GM19328 (cell line): ENCODE data around the gene ALPK1.
A peak's percentile ranks its signal among the peaks of the same experiment; 100 is the strongest.

Experiments
- ATAC-seq: cut with Tn5 transposase; IDR thresholded peaks from one replicate; pipeline ENCODE4 v1.9.1; 2021; ENCODE audit warnings: mild to moderate bottlenecking, moderate library complexity; ENCODE audit not compliant: unreplicated experiment

Gene ALPK1

DNA sequence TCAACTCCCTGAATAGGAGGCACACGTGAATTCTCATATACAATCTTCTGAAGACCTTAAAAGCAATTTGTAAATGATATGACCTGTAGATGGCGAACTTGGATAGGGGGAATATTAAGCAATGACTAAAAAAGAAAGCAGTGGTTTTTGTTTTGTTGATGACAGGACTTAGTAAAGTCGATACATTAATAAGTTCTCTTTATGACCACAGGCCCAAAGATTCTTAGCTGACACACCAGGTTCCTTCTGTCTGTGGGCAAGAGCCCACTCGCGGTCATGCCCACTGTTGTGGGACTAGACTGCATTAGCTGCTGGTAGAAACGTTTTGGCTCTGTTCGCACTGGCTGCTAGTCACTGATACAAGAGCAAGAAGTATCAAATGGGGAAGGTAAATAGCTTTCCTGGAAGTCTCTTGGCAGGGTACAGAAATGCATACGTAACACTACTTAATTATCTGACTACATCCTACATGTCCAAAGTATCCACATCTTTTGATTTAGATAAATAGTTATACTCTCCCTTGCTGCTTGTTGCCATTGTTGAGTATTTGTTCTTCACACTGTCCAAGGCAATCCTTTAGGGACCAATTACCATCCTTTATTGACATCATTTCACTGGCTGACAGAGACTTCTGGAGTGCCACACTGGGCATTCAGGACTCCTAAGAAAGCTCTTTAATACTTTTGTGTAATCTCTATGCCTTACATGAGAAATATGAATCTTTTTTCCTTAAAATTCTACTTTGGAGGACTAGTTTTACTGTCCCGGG, 31.0 kb downstream of the ALPK1 start:
- ATAC-seq: peak; percentile 59

DNA sequence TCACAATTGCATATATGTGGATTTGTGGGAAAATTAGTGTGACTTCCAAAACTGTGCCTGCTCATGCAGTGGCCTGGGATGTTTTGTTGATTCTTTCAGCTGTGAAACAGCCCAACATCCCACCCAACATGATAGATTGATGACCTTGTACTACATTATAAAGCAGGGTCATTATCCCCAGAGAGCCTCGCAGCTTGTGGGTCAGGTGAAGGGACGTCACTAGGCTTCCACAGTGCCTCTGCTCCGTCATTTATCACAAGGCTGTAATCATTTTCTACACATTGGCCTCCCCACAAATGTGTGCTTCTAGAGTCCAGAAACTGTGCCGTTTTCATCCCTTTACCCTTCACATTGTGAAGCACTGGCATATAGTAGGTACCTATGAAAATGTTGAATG, 31.6 kb downstream of the ALPK1 start:
- ATAC-seq: no peak

DNA sequence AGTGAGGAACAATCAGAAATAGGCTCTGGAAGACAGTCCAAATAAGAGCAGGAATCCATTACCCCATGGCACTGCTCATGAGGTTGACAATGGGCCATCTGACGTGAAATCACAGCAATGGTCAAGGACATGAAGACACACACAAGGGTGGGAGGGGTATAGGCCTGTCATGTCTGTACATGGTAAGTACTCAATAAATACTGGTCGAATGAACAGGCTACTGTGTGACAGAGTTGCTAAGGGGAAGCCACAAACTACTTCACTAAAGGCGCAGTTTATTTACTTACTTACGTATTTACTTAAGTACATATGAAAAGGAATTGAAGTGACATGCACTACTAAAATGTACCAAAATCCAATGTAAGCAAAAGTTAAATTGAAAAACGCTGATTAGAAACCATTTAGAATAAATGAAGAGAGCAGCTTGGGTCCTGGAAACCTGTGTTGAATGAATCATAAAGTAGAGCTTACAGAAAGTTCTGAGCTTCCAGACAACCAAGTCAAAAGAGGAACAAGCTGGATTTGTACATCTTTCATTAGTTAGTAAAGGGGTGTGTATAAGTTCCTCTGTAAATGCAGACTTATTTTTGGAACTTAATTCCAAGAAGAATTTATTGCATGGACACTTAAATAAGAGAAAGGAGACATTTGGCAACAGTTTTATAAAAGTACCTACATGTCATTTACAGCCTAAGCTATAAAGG, 32.7 kb downstream of the ALPK1 start:
- ATAC-seq: no peak

DNA sequence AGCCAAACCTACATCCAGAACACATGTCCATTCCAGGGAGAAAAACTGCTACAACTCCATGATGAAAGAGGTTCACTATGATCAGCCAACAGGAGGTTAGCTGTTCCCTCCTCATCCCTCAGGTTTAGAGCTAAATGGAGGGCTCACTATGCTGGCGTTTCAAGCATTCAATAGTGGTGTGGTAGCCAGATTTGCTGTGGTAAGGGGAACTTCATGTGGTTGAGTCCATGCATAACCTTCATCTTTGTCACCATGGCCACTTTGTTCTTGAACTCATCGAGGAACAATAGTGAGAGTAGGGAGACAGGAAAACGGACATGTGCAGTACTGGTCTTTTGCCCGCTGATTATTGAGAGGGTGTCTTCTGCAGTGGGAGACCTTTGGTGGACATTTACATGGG, 33.8 kb downstream of the ALPK1 start:
- no peak for ATAC-seq

DNA sequence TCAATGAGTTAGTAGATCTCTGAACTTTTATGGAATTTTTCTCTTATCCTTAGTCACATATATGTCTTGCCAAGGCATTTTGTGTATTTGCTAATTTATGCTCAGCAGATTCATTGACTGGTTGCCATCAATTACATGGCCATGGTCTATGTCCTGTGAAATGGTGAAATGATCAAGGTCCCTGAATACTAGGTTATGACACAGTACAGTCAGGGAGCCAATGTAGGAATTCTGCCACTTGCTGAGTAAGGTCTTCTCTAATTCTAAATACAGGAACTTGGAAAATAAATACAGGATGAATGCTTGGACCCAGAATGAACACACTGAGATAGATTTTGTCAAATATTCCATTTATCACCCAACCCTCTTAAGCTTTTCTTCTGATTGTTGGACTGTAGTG, 35.2 kb downstream of the ALPK1 start:
- ATAC-seq: no peak

DNA sequence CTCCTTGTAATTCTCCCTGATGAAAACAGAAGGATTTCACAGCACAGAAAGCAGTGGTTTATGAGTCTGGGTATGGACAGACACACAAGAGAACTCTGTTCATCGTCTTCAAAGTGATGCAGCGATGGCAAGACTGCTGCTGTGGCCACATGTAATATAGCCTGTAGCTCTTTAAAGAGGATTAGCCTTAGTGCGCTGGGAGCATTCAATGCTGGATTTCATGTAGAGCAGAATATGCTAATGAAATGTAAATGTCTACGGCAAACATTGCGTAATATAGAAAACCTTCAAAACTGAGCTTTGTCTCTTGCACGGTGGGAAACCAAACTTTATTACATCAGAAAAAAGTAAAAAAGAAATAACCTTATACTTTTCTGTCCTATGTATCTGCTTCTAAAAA, 42.9 kb downstream of the ALPK1 start:
- no peak for ATAC-seq

DNA sequence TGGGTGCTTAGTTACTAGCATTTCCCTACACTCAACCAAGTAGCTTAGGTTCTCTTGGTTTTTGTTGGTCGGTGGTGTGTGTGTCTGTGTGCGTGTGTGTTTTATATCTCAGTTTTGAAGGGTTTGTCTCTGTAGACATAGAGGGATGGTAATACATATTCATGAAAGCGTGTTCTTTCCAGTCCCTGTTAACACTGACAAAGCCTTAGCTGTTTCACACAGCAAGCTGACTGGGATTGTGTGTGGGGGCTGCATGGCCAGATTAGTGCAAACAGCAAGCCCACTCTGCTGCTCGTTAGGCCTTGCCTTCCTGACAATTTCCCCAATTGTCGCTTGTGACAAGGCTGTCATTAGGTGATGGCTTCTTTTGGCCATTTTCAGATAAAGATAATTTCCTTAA, 43.9 kb downstream of the ALPK1 start:
- no peak for ATAC-seq

DNA sequence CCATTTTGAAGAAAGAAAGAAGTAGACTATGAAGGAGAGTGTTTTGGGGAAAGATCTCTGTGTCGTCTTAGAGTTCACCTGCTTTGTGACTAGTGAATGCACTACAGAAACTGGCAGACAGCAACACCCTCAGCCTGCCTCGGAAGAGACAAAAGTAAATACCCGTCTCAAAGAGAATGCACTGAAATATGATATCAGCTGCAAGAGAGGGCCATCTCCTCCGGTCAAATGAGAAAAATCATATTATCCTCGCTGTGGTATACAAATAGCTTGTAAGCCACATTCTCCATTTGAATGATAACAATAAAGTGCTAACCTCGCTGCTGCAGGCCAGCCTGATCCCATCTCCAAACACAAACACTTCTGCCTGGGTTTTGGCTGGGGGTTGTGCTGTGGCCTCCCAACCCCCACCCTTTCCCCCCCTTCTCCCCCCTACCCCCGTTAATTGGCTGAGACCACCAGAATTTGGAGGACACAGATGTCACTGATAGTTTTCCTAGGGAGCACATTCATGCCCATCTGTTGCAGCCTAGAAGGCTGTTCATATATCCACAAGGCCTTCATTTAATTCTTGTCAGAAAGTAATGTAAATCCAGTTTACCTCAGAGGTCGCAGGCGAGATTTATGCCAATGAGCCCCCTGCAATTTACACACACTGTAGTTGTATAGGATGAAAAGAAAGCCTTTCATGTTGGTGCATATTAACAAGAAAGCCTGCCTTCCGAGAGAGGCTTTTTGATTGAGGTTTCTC, 46.3 kb downstream of the ALPK1 start:
- ATAC-seq: no peak

DNA sequence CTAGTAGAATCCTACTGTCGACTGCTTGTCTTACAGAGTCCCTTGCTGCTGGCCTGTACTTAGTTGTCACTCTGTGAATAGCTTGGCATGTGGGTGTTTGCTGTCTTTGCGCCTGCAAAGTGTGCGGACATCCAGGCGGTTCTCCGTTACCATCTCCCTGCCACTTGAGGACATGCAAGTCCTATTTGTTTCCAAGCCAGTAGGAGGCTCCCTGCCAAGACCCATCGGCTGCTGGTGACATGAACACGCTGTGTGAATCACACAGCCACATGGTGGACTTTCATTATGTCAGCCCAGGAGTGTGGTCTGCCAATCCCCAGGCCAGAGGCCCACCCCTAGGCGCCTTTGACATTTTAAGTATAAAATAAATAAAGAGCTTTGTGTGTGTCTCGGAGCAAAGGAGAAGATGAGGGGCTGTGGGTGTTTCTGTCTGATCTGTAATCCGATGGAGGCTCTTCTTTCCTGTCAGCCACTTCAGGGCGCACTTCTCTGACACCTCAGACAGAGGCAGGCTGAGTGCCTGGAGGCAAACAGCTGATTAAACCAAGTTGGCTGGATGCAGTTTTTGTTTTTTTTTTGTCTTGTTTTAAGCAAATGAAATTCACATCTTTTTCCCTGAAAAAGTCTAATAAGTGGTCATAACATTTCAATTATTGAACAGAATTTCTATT, 51.5 kb downstream of the ALPK1 start:
- no peak for ATAC-seq

DNA sequence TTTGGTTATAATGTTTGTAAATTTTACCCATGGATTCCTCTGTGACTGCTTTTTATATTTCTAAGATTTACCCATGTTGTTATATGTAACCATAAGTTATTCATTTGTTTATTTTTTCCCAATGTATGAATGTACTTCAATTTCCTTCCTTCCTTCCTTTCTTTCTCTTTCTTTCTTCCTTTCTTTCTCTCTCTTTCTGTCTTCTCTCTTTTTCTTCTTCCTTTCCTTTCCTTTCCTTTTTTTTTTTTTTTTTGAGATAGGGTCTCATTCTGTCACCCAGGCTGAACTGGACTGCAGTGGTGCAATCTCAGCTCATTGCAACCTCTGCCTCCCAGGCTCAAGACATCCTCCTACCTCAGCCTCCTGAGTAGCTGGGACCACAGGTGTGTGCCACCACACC, 55.6 kb downstream of the ALPK1 start:
- no peak for ATAC-seq

DNA sequence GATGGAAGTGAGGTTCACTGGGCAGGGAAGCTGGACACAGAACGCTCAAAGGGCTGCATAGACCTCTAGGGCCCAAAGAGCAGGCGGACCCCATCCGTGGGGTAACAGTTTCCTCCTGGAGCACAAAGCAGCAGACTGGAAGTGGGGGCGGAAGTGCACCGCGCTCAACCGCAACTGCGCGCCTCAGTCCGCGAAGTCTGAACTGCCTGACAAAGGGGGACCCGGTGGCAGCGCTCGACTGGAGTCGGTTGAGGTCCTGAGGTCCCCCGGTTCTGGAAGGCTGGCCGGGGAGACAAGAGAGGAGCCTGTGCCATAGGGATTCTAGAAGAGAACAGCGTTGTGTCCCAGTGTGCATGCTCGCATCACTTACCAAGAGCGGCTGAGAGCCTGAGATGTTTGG, 58.5 kb downstream of the ALPK1 start:
- no peak for ATAC-seq

DNA sequence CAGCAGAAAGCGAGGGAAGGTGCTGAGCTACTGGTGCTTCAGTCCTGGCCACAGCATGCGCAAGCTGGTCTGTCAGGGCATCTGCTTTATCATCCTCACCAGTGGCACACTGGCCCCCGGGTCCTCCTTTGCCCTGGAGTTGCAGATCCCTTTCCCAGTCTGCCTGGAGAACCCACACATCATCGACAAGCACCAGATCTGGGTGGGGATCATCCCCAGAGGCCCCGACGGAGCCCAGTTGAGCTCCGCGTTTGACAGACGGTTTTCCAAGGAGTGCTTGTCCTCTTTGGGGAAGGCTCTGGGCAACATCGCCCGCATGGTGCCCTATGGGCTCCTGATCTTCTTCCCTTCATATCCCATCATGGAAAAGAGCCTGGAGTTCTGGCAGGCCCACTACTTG, 60.3 kb downstream of the ALPK1 start:
- ATAC-seq: no peak

DNA sequence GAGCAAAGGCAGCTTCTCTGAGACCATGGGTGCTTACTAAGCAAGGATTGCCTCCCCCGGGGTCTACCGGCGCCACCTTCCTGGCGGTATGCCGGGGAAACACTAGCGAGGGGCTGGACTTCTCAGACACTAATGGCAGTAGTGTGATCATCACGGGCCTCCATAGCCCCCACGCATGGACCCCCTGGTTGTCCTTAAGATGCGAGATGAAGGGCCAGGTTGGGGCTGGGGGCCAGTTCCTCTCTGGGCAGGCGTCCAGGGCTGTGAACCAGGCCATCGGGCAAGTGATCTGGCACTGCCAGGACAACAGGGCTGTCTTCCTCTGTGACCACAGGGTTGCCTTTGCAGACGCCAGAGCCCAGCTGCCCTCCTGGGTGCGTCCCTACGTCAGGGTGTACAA, 60.7 kb downstream of the ALPK1 start:
- no peak for ATAC-seq

DNA sequence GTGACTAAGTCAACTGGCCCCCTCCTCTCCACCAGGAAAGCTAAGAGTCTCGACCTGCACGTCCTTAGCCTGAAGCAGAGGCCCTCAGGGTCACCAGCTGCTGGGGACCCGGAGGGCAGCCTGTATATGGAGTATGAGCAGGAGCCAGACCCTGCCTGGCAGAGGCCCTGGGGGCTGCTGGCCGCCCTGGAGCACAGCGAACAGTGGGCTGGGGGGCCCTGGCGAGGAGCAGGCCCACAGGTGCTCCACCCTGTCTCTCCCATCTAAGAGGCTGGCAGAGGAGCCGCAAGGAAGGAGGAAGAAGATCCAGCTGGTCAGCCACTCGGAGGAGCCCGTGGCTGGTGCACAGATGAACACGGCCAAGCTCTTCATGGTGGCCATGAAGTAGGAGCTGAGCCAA, 61.2 kb downstream of the ALPK1 start:
- ATAC-seq: no peak

DNA sequence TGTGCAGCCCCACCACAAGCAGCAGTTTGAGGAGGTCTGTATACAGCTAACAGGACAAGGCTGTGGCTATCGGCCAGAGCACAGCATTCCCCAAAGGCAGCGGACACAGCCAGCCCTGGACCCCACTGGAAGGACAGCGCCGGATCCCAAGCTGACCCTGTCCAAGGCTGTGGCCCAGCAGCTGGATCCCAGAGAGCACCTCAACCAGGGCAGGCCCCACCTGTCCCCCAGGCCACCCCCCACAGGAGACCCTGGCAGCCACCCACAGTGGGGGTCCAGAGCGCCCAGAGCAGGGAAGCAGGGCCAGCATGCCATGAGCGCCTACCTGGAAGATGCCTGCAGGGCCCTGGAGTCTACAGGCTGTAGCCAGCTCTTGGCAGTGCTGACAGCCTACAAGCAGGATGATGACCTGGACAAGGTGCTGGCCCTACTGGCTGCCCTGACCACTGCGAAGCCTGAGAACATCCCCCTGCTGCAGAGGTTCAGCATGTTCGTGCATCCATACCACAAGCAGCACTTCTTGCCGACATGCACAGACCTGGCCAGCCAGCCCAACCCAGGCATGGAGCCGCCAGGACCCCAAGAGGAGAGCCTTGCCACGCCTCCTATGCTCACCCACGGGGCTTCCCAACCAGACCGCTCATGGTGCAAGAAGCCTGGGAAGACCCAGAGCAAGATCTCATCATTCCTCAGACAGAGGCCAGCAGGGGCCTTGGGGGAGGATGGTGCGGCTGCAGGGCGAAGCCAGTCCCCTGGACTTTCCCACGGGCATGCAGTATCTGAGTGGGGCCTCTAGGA, 62.0 kb downstream of the ALPK1 start:
- ATAC-seq: no peak

DNA sequence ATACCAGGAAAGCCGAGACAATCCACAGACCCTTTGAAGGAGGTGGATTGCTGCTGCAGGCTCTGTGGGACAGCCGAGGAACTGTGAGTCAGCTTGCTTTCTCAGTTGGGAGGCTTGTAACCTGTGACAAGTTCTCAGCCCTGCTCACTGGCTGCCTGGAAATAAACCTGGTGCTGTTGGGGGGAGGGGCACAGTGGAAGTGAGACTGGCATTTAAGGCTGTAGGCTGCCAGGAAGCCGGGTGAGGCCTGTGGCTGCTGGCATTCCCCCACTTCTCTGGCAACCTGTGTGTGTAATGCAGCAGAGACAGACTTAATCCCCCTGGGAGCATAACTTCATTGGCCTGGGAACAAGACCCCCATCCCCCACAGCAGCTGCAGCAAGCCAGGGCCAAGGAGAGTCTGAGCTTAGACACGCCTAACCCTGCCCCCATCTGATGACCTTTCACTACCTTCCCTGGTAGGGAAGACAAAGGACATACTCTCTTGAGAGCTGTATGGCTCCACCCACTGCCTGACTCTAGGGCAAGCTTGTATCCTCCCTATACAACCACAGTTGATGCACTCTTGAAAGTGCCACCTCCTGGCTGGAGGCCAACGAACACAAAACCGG, 64.1 kb downstream of the ALPK1 start:
- ATAC-seq: no peak

DNA sequence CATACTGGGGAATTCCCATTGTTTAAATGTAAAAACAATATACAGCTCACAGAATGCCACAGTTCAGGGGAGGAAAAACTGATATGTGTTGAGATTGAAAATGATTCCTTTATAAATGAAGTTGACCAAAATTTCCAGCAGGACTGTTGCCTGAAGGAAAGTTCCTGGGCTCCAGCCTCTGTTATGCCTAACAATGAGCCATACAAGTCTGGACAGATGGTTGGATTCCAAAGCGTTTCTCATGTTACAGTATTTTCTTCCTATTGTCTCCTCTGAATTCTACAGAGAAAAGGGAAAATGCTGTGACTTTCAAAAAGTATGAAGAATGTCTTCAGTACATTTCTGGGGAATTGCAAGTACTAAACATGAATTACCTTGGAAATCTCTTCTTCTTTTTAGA, 73.3 kb downstream of the ALPK1 start:
- no peak for ATAC-seq

DNA sequence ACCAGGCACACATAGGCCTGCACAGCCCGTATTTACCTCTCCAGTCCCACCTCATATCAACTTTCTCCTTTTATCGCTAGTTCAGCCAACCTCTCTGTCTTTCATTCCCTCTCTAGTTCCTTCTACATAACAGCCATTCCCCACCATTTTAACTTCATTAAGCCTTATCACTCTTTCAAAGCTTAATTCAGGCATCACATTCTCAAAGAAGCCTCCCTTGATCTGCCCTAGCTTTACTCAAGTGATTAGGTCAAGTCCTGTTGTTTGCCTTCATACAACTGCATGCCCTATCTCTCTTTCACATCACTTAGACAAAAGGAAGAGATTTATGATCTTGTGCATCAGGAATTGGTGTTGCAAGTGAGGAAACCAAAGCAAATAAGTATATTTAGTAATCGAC, 74.2 kb downstream of the ALPK1 start:
- ATAC-seq: no peak

DNA sequence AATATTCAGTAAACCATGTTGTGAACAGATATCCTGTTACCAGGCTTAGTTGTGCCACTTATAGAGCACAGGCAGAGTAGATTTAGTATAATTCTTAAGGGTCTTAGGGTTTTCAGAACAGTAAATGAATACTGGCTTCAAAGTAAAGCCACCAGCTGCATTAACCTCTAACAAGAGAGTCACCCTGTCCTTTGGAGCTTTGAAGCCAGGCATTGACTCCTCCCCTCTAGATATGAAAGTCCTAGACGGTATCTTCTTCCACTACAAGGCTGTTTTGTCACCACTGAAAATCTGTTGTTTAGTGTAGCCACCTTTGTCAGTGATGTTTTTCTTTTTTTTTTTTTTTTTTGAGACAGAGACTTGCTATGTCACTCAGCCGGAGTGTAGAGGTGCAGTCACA, 77.7 kb downstream of the ALPK1 start:
- no peak for ATAC-seq

DNA sequence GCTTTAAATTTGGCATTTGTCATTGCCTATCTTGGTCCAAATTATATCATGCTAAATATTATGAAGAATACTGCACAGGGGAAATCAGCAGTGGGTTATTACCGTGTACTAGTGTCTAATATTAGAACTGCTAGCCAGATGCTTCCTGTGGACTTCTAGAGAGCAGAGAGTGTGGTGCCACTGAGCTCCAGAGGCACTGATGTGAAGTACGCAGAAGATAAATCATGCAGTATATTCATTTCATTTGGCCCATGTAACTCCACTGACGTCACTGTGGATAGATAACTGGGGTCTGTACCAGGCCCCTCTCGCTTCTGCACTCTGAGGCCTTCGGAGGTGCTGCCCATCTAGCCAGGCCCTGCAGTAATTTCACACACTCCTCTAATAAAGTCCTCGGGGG, 80.0 kb downstream of the ALPK1 start:
- ATAC-seq: no peak
